DOHH2 (cell line): ENCODE data around the gene SAMD14.

Experiments
- H3F3A ChIP-seq: fragments of 200-600 bp; sonication (generic), shearing (Covaris generic); 2 replicates; pipeline ENCODE4 v1.6.0; 2016; ENCODE audit warnings: antibody characterized with exemption, mild to moderate bottlenecking; ENCODE audit not compliant: control insufficient read depth, insufficient read depth
- H3K27ac ChIP-seq: fragments of 200-600 bp; sonication (generic); 2 replicates; pipeline ENCODE4 v1.5.1; 2014; ENCODE audit warnings: low read depth, mild to moderate bottlenecking, low read length, moderate library complexity
- H3K27me3 ChIP-seq: fragments of 200-600 bp; sonication (generic); 2 replicates; pipeline ENCODE4 v1.6.1; 2014; ENCODE audit warnings: mild to moderate bottlenecking, low read length, mixed read lengths; ENCODE audit not compliant: control insufficient read depth
- H3K36me3 ChIP-seq: fragments of 200-600 bp; sonication (generic); 2 replicates; pipeline ENCODE4 v1.6.1; 2014; ENCODE audit warnings: mild to moderate bottlenecking, low read length, moderate library complexity, mixed read lengths; ENCODE audit not compliant: control insufficient read depth
- H3K4me1 ChIP-seq: fragments of 200-600 bp; sonication (generic); 2 replicates; pipeline ENCODE4 v1.6.1; 2014; ENCODE audit warnings: mild to moderate bottlenecking, low read length, mixed read lengths; ENCODE audit not compliant: control insufficient read depth
- H3K4me2 ChIP-seq: fragments of 200-600 bp; sonication (generic); 2 replicates; pipeline ENCODE4 v1.6.0; 2014; ENCODE audit warnings: mild to moderate bottlenecking, low read length, moderate library complexity
- H3K4me3 ChIP-seq: fragments of 200-600 bp; sonication (generic); 2 replicates; pipeline ENCODE4 v1.5.1; 2014; ENCODE audit warnings: mild to moderate bottlenecking, low read length, mixed read lengths
- H3K79me2 ChIP-seq: fragments of 200-600 bp; sonication (generic); 2 replicates; pipeline ENCODE4 v1.6.1; 2014; ENCODE audit warnings: mild to moderate bottlenecking, low read length, mixed read lengths; ENCODE audit not compliant: control insufficient read depth
- H3K9me2 ChIP-seq: fragments of 200-600 bp; sonication (generic); replicated peaks from 2 replicates; pipeline ENCODE4 v1.6.1; 2014; ENCODE audit warnings: mild to moderate bottlenecking, low read length, mixed read lengths; ENCODE audit not compliant: control insufficient read depth
- H3K9me3 ChIP-seq: fragments of 200-600 bp; sonication (generic); 2 replicates; pipeline ENCODE4 v1.6.1; 2014; ENCODE audit warnings: antibody characterized with exemption, low read length, mixed read lengths; ENCODE audit not compliant: control insufficient read depth, insufficient read depth
- H4K20me1 ChIP-seq: fragments of 200-600 bp; sonication (generic); 2 replicates; pipeline ENCODE4 v1.6.0; 2014; ENCODE audit warnings: low read depth, mild to moderate bottlenecking, antibody characterized with exemption, low read length, moderate library complexity; ENCODE audit not compliant: control insufficient read depth, insufficient read depth
- CTCF ChIP-seq: fragments of 200-600 bp; sonication (generic); IDR thresholded peaks from one replicate; pipeline ENCODE4 v1.5.1; 2014; ENCODE audit warnings: antibody characterized with exemption, mild to moderate bottlenecking, low read depth, low read length; ENCODE audit not compliant: poor library complexity, severe bottlenecking
- EZH2phosphoT487 ChIP-seq: fragments of 200-600 bp; sonication (generic); IDR thresholded peaks from 2 replicates; pipeline ENCODE4 v1.6.1; 2017; ENCODE audit warnings: borderline replicate concordance, mild to moderate bottlenecking, antibody characterized with exemption, low read length, moderate library complexity, mixed read lengths

SAMD14 gene

DNA sequence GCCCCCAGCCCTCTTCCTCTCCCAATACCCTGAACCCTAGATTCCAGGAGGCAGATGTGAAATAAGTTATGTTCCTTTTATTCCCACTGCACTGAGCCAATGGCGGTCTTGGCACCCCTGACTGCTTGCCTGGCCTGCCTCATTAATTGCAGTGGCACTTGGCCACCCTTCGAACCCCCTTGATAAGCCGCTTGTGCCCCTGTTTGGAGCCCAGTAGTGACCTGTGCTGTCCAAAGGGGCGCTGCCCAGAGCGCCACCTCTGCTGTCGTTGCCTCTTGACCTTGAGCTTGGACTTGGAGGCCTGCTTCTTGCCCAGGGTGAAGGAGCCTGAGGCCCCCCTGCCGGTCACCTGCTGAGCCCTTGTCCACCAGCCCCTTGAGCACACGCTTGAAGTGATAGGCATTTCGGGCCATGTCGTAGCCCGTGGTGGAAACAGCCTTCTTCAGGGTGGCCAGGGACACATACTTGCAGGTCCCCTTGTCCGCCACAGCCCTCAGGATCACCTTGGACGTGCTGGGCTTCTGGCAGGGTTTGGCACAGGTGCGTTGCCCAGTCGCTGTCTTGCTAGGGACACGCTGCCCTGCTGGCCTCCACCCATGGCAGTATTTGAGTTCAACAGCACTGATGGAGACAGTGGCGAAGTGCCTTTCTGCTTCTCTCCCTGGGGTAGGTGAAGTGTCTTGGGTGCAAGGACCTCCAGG is 41.6 kb upstream of the SAMD14 start:
- H3K79me2 ChIP-seq, result no peaks in the 10 kb centered on the region
- peaks cover 6% of the 10 kb centered on the region; the same call in 1 of the 2 replicates for H3K4me1 ChIP-seq
- no peaks in the 10 kb centered on the region for H4K20me1 ChIP-seq
- peaks cover 32% of the 10 kb centered on the region for H3K27me3 ChIP-seq
- H3K36me3 ChIP-seq, result no peaks in the 10 kb centered on the region
- H3K4me2 ChIP-seq, result no peak overlapping the region
- no peak for TF ChIP-seq EZH2phosphoT487
- TF ChIP-seq CTCF, result no peak
- no peak overlapping the region for H3K27ac ChIP-seq
- no peak overlapping the region for H3K4me3 ChIP-seq
- no peaks in the 10 kb centered on the region for H3K9me2 ChIP-seq
- H3F3A ChIP-seq, result no peaks in the 10 kb centered on the region
- no peaks in the 10 kb centered on the region for H3K9me3 ChIP-seq

DNA sequence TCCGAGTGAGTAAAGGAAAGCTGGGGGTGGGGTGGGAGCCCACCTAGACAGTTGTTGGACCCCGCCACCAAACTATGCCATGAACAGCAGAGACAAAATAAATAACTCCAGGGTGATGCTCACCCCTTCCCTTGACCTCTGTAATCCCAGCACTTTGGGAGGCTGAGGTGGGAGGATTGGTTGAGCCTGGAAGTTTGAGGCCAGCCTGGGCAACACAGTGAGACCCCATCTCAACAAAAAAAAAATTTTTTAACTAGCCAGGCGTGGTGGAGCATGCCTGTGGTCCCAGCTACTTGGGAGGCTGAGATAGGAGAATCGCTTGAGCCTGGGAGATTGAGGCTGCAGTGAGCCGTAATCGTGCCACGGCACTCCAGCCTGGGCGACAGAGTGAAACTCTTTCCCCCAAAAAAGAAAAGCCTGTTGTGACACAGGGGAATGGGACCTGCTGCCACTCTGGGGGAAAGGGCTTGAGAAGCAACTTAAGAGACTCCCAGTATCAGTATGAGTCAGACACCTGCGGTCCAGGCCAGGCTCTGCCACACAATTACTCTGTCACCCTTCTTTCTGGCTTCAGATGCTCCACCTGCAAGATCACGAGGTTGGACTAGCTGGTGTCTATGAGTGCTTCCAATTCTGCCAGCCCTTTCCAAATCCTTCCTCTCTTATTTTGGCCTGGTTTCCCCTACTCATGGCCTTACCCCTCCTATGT is 40.9 kb upstream of the SAMD14 start:
- H3K27ac ChIP-seq, result no peak overlapping the region
- H3K9me3 ChIP-seq, result no peaks in the 10 kb centered on the region
- TF ChIP-seq EZH2phosphoT487, result no peak
- H4K20me1 ChIP-seq, result no peaks in the 10 kb centered on the region
- H3K9me2 ChIP-seq, result no peaks in the 10 kb centered on the region
- H3K4me3 ChIP-seq, result no peak overlapping the region
- no peaks in the 10 kb centered on the region for H3F3A ChIP-seq
- no peaks in the 10 kb centered on the region for H3K36me3 ChIP-seq
- no peaks in the 10 kb centered on the region for H3K79me2 ChIP-seq
- H3K4me2 ChIP-seq, result no peak overlapping the region
- peaks cover 6% of the 10 kb centered on the region; the same call in 1 of the 2 replicates for H3K4me1 ChIP-seq
- peaks cover 32% of the 10 kb centered on the region for H3K27me3 ChIP-seq

DNA sequence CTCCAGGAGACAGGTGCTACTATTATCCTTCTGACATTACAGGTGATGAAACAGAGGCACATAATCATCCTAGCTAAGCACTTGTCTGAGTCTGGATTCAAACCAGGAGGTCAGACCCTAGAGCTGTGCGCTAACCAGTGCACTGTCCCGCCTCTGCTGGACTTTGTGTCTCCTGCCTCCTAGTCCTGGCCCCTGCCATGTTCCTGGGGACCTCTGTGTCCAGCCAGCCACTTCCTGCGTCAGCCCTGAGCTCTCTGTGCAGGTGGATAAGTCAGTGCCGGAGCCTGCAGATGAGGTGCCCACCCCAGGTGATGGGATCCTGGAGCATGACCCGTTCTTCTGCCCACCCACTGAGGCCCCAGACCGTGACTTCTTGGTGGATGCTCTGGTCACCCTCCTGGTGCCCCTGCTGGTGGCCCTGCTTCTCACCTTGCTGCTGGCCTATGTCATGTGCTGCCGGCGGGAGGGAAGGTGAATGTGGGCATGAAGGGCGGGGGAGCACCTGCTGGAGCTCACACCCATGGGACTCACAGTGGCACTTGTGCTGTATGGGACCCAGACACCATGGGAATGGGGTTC is 40.0 kb upstream of the SAMD14 start:
- Histone ChIP-seq H4K20me1 (no peaks in the 10 kb centered on the region), H3K79me2 (no peaks in the 10 kb centered on the region), H3K4me2 (no peak overlapping the region), H3K4me1 (peaks cover 6% of the 10 kb centered on the region; the same call in 1 of the 2 replicates), H3K27ac (no peak overlapping the region), H3K9me3 (no peaks in the 10 kb centered on the region), H3K36me3 (no peaks in the 10 kb centered on the region), H3F3A (no peaks in the 10 kb centered on the region), H3K4me3 (no peak overlapping the region), H3K27me3 (peaks cover 32% of the 10 kb centered on the region), H3K9me2 (no peaks in the 10 kb centered on the region)
- TF ChIP-seq CTCF, result no peak
- TF ChIP-seq EZH2phosphoT487, result no peak
